RCC 7860 (cell line): ENCODE measurements around the gene RDM1.

Source experiments
- DNase-seq: peaks from one replicate; pipeline ENCODE4 v3.0.0-alpha.2; 2015; ENCODE audit warnings: low spot score
- FAIRE-seq: peaks from 2 replicates; lab custom pipeline; 2012; peaks lifted over from hg19 to GRCh38; lab: Jason Lieb, UNC

RDM1 gene

GRCh38 chr17:35934760-35935159, 4.2 kb upstream of the RDM1 start:
- FAIRE-seq (no peak), DNase-seq (no peak)

DNA sequence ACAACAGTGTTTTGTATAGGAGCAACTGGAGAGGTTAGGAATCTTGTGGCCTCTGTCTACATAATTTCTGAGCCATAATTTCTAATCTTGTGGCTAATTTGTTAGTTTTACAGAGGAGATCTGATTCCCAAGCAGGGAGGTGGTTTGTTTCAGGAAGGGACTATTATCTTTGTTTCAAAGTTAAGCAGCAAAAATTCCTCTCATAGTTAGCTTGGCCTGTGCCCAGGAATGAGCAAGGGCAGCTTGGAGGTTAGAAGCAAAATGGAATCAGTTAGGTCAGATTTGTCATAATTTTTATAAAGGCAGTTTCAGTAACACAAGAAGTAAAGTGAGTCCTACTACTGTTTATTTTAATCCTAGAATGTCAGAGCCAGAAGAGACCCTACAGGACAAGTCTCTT, 2.0 kb upstream of the RDM1 start:
- FAIRE-seq (no peak), DNase-seq (no peak)

DNA sequence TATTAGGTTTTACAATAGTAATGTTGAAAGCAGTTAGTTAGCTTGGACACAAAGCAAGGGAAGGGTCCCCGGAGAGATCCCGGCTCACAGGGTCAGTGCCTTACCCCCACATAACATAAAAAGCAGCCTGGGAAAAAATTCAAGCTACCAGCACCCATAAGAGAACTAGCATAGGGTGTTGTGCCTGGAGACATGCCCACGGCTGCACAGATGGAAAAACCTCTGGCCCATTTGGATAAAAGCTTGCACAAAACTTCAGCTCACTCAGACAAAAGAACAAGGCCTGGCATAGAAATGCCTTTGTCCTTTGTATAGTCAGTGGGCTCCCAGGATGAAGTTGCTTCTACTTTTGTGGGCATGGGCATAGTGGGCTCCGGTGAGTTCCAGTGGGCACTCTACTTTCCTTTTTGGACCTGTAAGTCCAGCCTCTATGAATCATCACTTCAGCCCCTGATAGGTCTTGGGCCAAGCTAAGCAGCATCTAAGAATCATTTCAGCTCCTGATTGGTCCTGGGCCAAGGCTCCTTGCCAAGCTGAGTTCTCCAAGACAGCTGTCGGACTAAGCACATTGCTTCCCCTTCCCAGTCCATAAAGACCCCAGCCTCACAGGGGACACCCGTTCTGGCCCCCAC, 1.3 kb upstream of the RDM1 start:
- FAIRE-seq = no peak

GRCh38 chr17:35927714-35928113, 2.9 kb downstream of the RDM1 start:
- DNase-seq = no peak
- no peak for FAIRE-seq

More for the DNA sequence above, 1.3 kb upstream of the RDM1 start:
- DNase-seq = no peak

- no peak for FAIRE-seq
- no peak for DNase-seq
These were observed 6.9 kb downstream of the RDM1 start for GRCh38 chr17:35923609-35924114.

- FAIRE-seq (no peak), DNase-seq (no peak)
These were observed 10.3 kb downstream of the RDM1 start for GRCh38 chr17:35920229-35920628.

GRCh38 chr17:35918665-35919064, 11.9 kb downstream of the RDM1 start:
- DNase-seq (no peak), FAIRE-seq (no peak)

DNA sequence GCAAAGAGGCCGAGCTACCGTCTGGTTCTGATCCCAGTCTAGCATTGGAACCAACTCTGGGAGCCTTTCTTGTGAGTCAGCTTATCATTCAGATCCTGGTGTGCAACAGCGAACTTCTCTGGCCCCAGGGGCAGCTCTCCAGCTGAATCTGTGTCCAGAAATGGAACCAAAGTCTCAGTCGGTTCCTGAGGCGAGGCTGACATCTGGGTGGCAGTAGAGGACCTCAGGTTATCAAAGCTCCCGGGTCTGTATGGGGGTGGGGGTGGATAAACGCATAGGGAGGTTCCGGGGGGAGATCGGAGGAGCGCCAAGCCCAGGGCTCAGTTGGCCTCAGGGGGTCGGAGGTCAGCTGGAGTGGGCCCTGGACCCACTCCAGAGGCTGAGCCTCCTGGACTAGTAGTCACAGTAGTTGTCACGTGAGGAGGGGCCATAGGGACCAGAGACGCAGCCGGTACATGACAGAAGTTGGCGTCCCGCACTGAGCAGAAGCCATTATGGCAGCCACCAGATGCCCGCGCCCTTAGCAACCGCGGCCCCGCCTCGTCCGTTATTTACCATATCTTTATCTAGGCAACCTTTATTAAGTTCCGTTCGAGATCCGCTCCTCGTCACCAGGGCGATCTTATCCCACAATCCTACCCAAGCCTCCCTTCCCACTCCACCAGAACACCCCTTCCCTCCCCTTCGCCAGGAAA, 12.9 kb downstream of the RDM1 start:
- no peak for FAIRE-seq
- no peak for DNase-seq

GRCh38 chr17:35915153-35915964, 15.2 kb downstream of the RDM1 start:
- DNase-seq (peak; percentile 5), FAIRE-seq (no peak)

GRCh38 chr17:35914354-35914753, 16.2 kb downstream of the RDM1 start:
- FAIRE-seq (no peak), DNase-seq (no peak)

DNA sequence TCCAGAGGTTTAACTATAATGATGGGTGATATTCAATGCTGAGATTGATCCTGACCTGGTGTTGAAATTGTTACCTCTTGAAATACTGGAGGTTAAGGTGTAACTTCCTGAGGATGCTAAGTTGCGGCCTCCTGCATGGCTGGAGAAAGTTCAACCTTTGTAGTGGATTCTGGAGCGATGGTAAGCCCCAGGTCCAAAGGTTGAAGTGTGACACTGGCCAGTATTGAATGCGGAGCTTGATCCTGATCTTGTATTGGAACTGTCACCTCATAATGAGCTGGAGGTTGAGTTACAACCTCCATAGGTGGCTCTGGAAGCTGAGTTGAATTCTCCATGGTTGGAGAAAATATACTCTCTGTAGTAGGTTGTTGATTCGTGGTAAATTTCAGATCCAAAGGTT, 17.0 kb downstream of the RDM1 start:
- DNase-seq (no peak), FAIRE-seq (no peak)

DNA sequence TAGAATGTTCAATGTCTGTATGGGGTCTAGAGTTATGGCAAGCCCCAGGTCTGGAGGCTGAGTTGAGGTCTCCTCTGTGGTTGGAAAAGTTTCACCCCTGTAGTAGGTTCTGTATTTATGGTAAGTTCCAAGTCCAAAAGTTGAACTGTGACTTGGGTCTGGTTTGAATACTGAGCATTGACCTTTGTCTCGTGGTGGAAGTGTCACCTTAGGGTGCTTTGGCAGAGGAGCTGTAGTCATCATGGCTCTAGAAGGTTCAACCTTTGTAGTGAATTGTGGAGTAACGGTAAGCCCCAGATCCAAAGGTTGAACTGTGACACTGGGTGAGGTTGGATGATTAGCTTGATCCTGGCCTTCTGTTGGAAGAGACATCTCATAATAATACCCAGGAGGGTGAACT, 17.6 kb downstream of the RDM1 start:
- no peak for FAIRE-seq
- no peak for DNase-seq

- FAIRE-seq (no peak), DNase-seq (no peak)
These were observed 18.1 kb downstream of the RDM1 start for GRCh38 chr17:35912339-35912912.

- DNase-seq (no peak), FAIRE-seq (no peak)
These were observed 21.2 kb downstream of the RDM1 start for GRCh38 chr17:35909408-35909807.

DNA sequence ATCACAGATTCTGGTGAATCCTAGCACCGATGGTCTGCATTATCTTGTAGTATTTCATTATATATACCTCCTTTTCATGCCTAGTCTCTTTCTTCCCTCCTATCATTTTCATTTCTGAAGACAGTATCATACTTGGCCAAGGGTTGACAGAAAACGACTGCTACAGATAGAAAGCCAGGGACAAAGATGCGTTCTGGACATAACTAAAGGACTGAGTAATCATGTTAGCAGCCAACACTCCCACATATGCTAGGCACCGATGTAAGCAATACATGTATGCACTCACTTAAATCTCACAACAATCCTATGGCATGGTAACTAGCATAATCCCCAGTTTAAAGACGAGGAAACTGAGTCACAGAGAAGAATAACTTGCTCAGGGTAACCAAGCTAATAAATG, 22.9 kb downstream of the RDM1 start:
- FAIRE-seq (no peak), DNase-seq (no peak)

GRCh38 chr17:35906926-35907637, 23.5 kb downstream of the RDM1 start:
- DNase-seq = no peak
- FAIRE-seq = no peak

DNA sequence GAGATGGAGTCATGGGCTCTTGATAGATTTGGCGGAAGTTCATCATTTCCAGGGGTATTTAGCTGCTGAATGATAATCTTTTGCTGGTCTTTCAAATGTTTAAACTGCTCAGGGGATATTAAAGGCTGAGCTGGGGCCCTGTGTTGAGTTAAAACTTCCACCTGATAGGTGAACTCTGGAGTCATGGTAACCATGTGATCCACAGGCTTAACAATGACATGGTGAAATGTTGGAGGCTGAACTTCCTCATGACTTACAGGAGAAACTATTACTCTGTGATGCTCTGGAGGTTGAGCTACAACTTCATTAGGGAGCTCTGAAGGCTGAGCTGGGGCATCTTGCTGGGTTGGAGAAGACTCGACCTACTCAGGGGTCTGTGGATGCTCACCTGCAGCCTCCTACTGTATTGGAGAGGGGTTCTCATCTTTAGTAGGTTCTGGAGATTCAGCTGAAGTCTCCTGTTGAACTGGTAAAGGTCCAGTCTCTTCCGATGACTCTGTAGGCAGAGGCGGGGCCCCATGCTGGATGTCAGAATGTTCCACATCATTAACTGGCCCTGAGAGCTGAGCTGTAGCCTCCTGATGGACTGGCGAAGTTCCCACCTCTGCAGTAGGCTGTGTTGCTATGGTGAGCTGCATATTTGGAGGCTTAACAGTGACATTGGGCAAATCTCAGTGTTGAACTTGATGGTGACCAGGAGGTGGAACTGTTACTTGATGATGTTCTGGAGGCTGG, 24.2 kb downstream of the RDM1 start:
- DNase-seq (peak; percentile 40), FAIRE-seq (no peak)

DNA sequence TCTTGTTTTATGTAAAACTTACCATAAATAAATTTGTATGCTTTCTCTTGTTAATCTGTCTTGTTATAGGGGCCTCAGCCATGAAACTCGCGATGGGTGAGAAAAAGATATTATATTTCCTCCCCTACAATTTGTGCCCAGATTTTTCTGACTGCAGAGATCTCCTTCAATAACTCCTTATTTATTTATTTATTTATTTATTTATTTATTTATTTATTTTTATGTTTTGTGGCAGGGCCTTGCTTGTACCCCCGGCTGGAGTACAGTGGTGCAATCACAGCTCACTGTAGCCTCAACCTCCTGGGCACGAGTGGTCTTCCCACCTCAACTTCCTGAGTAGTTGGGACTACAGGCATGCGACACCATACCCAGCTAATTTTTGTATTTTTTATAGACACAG, 27.1 kb downstream of the RDM1 start:
- DNase-seq (no peak), FAIRE-seq (no peak)

GRCh38 chr17:35901631-35902175, 28.9 kb downstream of the RDM1 start:
- DNase-seq (no peak), FAIRE-seq (no peak)
